Measurements from ENCODE around the gene WDR93.
A peak's percentile ranks its signal among the peaks of the same experiment; 100 is the strongest.

WDR93 gene

DNA sequence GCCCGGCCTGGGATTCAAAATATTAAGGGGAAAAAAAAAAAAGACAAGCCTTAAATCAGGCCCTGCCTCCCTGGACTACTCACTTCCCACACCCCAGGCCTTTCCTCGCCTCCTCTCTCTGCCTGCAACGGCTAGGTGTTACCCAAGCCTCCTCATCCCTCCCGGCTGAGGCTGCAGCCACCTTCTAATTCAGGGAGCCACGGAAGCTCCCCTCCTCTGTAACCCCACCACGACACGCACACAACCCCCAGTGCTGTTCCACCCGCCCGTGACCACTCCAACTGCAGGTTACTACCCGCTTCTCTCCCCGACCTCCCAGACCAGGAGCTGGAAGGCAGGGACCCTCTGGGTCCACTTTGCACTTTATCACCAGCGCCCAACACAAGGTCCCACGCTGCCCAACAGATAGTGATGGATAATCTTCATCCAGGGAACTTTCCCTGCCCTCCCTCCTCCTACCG lies 36.3 kb upstream of the WDR93 start:
- H3K27me3 Mint-ChIP-seq = peaks cover 49 to 70% of the 10 kb centered on the region in 2 donors

GRCh38 chr15:89654847-89655805 lies 35.5 kb upstream of the WDR93 start, which contains the start of gene KIF7:
Gene KIF7 (minus strand): TSS chr15:89655467. CDS start chr15:89652930, 2,537 bp downstream.
- H3K36me3 Mint-ChIP-seq (ENCODE audit: insufficient read depth) = no peaks in the 10 kb centered on the region
- DNase-seq (no peak), ATAC-seq (replicated peaks) (peak; percentile 35)
- H3K4me1 Mint-ChIP-seq (ENCODE audit: low read depth in 2 of 2) = peaks cover 6 to 10% of the 10 kb centered on the region in 2 donors
- peaks cover 52 to 74% of the 10 kb centered on the region in 2 donors for H3K27me3 Mint-ChIP-seq
- H3K4me3 Mint-ChIP-seq = peak within 1 kb of the TSS; percentile 69 to 77
- no peaks in the 10 kb centered on the region for H3K9me3 Mint-ChIP-seq
- H3K27ac Mint-ChIP-seq = no peak within 1 kb of the TSS

More for the DNA sequence above, 36.3 kb upstream of the WDR93 start:
- H3K4me1 Mint-ChIP-seq (ENCODE audit: low read depth in 2 of 2) = peaks cover 6 to 10% of the 10 kb centered on the region in 2 donors
- peak overlapping the region; percentile 53 to 69 for H3K4me3 Mint-ChIP-seq
- H3K27ac Mint-ChIP-seq = no peak overlapping the region
- H3K36me3 Mint-ChIP-seq (ENCODE audit: insufficient read depth) = no peaks in the 10 kb centered on the region
- H3K9me3 Mint-ChIP-seq = no peaks in the 10 kb centered on the region
- no peak for DNase-seq
- no peak for ATAC-seq (replicated peaks)

DNA sequence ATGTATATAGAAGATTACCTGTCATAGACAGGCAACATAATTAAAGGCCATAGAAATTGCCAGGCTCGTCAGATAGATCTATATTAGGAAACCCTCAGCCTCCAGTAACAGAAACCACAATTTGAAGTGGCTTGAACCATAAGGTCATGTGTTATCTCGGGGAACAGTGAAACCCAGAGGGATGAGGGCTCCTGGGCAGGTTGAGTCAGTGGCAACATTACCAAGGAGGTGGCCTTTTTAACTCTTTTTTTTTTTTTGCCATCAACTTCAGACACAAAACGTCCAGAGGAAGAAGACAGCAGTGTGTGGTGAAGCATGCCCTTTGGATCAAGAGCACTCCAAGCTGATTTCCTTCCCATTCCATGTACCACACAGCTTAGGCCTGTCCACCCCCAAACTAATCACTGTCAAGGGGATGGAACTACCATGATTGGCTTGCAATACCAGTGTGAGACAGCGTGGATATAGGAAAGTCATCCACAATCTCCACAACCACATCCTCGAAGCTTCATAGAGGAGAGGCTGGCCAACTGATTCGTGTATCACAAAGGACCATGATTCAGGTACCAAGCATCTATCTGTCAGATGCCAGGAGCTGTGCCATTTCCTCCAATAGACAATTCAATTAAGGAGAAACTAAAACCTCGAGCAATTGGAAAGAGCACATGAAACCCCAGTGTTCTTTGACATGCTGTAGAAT lies 34.3 kb upstream of the WDR93 start:
- Mint-ChIP-seq H3K9me3 (no peaks in the 10 kb centered on the region), H3K4me1 (ENCODE audit: low read depth in 2 of 2) (peaks cover 6 to 10% of the 10 kb centered on the region in 2 donors), H3K4me3 (peak overlapping the region; percentile 57 to 77), H3K36me3 (ENCODE audit: insufficient read depth) (no peaks in the 10 kb centered on the region), H3K27me3 (peaks cover 60 to 84% of the 10 kb centered on the region in 2 donors), H3K27ac (no peak overlapping the region)
- ATAC-seq (replicated peaks) (no peak), DNase-seq (no peak)

- no peak overlapping the region for H3K27ac Mint-ChIP-seq
These were observed 32.9 kb upstream of the WDR93 start for GRCh38 chr15:89657686-89658200.

DNA sequence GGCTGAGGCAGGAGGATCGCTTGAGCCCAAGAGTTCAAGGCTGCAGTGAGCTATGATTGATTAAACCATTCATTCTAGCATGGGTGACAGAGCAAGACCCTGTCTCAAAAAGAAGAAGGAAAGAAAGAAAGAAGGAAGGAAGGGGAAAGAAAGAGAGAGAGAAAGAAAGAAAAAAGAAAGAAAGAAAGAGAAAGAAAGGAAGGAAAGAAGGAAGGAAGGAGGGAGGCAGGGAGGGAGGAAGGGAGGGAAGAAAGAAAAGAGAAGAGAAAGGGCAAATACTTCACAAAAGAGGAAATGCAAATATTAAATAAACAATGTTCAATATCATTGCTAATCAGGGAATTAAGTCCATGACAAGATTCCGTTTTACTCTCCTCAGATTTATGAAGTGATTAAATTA lies 31.3 kb upstream of the WDR93 start:
- H3K9me3 Mint-ChIP-seq = no peaks in the 10 kb centered on the region
- H3K4me1 Mint-ChIP-seq (ENCODE audit: low read depth in 2 of 2) = peaks cover 5 to 10% of the 10 kb centered on the region in 2 donors
- no peak overlapping the region for H3K4me3 Mint-ChIP-seq
- H3K27ac Mint-ChIP-seq = no peak overlapping the region
- H3K36me3 Mint-ChIP-seq (ENCODE audit: insufficient read depth) = no peaks in the 10 kb centered on the region
- no peak for ATAC-seq (replicated peaks)
- DNase-seq = no peak
- peaks cover 49 to 78% of the 10 kb centered on the region in 2 donors for H3K27me3 Mint-ChIP-seq

More at GRCh38 chr15:89657686-89658200, 32.9 kb upstream of the WDR93 start:
- Mint-ChIP-seq H3K36me3 (ENCODE audit: insufficient read depth) (no peaks in the 10 kb centered on the region), H3K27me3 (peaks cover 59 to 78% of the 10 kb centered on the region in 2 donors), H3K4me1 (ENCODE audit: low read depth in 2 of 2) (peaks cover 6 to 10% of the 10 kb centered on the region in 2 donors), H3K4me3 (no peak overlapping the region), H3K9me3 (no peaks in the 10 kb centered on the region)
- DNase-seq = no peak
- ATAC-seq (replicated peaks) = no peak

DNA sequence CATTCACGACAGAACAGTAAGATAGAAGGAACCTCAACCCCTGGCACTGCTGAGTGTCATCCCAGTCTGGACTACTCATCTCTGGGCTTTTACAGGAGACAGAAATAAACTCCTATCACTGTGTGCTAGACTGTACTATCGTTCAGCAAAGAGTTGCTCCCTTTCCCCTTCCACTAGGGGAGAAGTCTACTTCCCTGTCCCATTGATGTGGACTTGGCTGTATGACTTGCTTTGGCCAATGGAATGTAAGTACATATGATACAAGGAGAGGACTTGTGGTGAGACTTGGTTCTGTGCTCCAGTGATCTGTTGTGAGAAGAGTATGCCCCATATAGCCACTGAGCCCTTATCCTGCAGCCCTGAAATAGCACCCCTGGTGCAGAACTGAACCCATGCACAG lies 30.1 kb upstream of the WDR93 start:
- H3K9me3 Mint-ChIP-seq = no peaks in the 10 kb centered on the region
- DNase-seq (no peak), ATAC-seq (replicated peaks) (no peak)
- H3K27ac Mint-ChIP-seq = no peak overlapping the region
- H3K36me3 Mint-ChIP-seq (ENCODE audit: insufficient read depth) = no peaks in the 10 kb centered on the region
- H3K27me3 Mint-ChIP-seq = peaks cover 49 to 75% of the 10 kb centered on the region in 2 donors
- peaks cover 0 to 8% of the 10 kb centered on the region in 2 donors for H3K4me1 Mint-ChIP-seq (ENCODE audit: low read depth in 2 of 2)
- H3K4me3 Mint-ChIP-seq = no peak overlapping the region

GRCh38 chr15:89662893-89663626 lies 27.6 kb upstream of the WDR93 start:
- Mint-ChIP-seq H3K27ac (no peak overlapping the region), H3K9me3 (no peaks in the 10 kb centered on the region), H3K36me3 (ENCODE audit: insufficient read depth) (no peaks in the 10 kb centered on the region), H3K4me3 (no peak overlapping the region), H3K4me1 (ENCODE audit: low read depth in 2 of 2) (peaks cover 0 to 5% of the 10 kb centered on the region in 2 donors), H3K27me3 (peaks cover 39 to 73% of the 10 kb centered on the region in 2 donors)
- ATAC-seq (replicated peaks) = no peak
- DNase-seq = no peak

- H3K27me3 Mint-ChIP-seq = peaks cover 33 to 77% of the 10 kb centered on the region in 2 donors
- H3K9me3 Mint-ChIP-seq = no peaks in the 10 kb centered on the region
- H3K36me3 Mint-ChIP-seq (ENCODE audit: insufficient read depth) = no peaks in the 10 kb centered on the region
- ATAC-seq (replicated peaks) = no peak
- peak overlapping the region; percentile 33 to 58 for H3K4me3 Mint-ChIP-seq
- DNase-seq = no peak
- H3K4me1 Mint-ChIP-seq (ENCODE audit: low read depth in 2 of 2) = peaks cover 0 to 5% of the 10 kb centered on the region in 2 donors
- H3K27ac Mint-ChIP-seq = no peak overlapping the region
These were observed 25.9 kb upstream of the WDR93 start for GRCh38 chr15:89664441-89665350.

DNA sequence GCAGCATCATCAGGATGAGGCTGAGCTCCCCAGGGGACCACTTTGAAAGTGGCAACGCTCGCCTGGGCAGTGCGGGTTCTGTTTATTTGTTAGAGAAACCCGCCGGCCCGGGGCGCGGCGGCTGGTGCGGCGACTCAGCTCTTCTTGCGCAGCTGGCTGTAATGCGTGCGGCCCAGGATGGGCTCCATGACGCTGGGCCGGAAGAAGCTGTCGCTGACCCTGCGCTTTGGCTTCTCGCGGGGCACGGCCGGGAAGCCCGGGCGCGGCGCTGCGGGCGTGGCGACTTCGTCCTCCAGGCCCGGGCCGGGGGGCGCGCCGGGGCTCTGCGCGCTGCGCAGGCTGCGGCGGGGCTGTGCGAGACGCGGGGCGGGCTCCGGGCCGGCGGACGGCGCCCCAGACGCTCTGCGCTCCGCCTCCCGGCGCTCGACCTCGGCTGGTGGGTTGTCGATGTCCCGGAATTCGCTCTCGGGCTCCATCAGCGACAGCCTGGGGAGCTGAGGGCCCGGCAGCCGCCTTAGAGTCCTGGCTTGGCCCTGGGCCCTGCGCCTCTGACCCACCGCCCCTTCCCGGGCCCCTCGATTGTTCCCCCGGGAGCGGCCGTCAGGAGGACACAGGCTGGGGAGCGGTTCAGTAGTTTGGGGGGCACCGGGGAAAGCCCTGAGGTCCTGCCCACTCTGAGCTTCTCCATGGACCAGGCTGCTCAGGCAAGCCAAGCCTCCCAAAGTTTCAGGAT lies 25.0 kb upstream of the WDR93 start:
- H3K4me3 Mint-ChIP-seq = peak overlapping the region in 1 of 2 donors; percentile 37
- no peaks in the 10 kb centered on the region for H3K36me3 Mint-ChIP-seq (ENCODE audit: insufficient read depth)
- H3K9me3 Mint-ChIP-seq = no peaks in the 10 kb centered on the region
- H3K27me3 Mint-ChIP-seq = peaks cover 27 to 69% of the 10 kb centered on the region in 2 donors
- DNase-seq = no peak
- no peak for ATAC-seq (replicated peaks)
- peaks cover 0 to 5% of the 10 kb centered on the region in 2 donors for H3K4me1 Mint-ChIP-seq (ENCODE audit: low read depth in 2 of 2)
- no peak overlapping the region for H3K27ac Mint-ChIP-seq

GRCh38 chr15:89666184-89666857 lies 24.3 kb upstream of the WDR93 start:
- no peak for DNase-seq
- H3K27ac Mint-ChIP-seq = no peak overlapping the region
- ATAC-seq (replicated peaks) = no peak
- H3K27me3 Mint-ChIP-seq = peaks cover 24 to 63% of the 10 kb centered on the region in 2 donors
- peak overlapping the region in 1 of 2 donors; percentile 37 for H3K4me3 Mint-ChIP-seq
- no peaks in the 10 kb centered on the region for H3K9me3 Mint-ChIP-seq
- peaks cover 0 to 5% of the 10 kb centered on the region in 2 donors for H3K4me1 Mint-ChIP-seq (ENCODE audit: low read depth in 2 of 2)
- H3K36me3 Mint-ChIP-seq (ENCODE audit: insufficient read depth) = no peaks in the 10 kb centered on the region

Measured in effector memory CD8-positive, alpha-beta T cell (primary cell).